Stimulated activated naive CD4-positive, alpha-beta T cell treated with Interleukin-2 at 50 U/mL for 16 hours (primary cell): Measurements from ENCODE around the gene CACNA2D4.
"Not testable (repeated sequence)": the region's sequence is repeated elsewhere in the genome, so short reads cannot be mapped to it uniquely, and the experiment has no call there.

Source experiments
- DNase-seq: peaks from one replicate; lab custom pipeline; 2025; lab: John Stamatoyannopoulos, UW

Gene CACNA2D4

DNA sequence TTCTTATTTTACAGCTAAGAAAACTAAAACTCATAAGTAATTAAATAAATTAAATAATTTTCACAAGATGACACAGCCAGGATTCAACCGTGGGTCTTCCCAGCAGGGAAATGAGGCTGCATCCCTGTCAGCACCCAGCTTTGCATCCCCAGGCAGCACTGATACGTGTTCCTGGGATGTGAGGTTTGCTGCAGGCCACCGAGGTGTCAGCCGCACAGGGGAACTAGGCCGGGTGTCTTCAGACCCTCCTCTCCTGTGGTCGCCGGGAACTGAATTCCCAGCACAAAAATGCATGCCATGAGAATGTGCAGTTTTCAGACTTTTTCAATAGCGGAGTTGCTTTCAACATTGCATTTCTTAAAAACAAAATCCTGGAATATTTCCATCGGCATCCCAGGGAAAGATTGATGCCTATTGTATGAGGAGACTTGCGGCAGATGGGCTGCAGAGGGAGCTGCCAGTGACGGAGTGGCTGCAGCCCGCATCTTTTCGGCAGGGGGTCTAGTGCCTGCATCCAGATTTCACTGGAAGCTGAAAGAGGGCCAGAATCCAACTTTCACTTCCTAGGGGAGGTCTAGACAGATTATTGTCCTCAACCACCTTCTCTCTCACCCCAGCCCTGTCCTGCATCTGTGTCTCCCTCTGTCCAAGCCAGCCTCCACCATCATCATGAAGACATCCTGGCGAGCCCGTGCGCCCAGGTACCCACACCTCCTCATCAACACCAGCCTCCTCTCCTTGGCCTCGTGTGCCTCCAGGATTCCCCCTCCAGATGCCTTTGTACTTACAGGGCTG, 85.5 kb downstream of the CACNA2D4 start:
- DNase-seq, result no peak

DNA sequence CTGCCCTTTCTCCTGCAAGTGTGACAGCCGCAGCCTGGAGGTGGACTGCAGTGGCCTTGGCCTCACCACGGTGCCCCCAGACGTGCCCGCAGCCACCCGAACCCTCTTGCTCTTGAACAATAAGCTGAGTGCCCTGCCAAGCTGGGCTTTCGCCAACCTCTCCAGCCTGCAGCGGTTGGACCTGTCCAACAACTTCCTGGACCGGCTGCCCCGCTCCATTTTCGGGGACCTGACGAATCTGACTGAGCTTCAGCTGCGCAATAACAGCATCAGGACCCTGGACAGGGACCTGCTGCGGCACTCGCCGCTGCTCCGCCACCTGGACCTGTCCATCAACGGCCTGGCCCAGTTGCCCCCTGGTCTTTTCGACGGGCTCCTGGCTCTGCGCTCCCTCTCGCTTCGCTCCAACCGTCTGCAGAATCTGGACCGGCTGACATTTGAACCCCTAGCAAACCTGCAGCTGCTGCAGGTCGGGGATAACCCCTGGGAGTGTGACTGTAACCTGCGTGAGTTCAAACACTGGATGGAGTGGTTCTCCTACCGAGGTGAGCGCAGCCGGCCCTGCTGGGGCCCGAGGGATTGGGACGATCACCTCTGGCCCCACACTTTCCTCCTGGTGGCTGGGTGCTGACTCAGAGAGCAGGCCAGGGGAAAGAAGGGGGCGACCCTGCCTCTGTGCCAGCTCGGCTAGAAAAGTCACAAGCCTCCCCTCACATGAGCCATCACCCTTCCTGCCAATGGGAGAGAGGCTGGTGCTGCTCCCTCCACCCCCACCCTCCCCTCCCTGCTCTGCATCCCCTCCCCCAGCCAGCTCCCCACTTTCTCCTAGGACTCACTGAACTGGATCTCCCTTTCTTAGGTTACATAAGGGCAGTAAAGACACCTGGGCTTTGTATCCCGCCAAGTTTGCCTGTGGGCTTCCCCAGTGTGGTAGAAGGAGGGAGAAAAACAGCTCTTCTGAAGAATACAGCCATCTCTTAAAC, 87.2 kb downstream of the CACNA2D4 start:
- no peak for DNase-seq

DNA sequence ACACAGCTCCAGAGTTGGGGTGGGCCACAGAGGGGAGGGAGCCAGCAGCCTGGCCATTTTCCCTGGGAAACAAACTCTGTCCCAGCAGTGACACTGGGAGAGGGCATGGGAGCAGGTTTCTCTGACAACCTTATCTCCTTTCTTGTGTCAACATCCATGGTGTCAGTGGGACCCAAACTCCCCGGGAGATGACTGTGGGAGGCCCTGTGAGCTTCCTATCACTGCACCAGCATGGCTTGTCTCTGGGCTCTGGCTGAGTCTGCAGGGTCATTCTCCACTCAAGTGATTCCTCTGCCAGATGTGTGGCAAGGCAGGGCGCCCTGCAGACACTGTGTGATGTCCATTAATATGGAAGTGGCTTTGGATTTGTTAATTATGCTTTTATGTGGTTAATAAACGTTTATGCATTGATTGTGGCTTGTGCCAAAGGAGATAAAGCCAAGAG, 88.0 kb downstream of the CACNA2D4 start:
- no peak for DNase-seq

DNA sequence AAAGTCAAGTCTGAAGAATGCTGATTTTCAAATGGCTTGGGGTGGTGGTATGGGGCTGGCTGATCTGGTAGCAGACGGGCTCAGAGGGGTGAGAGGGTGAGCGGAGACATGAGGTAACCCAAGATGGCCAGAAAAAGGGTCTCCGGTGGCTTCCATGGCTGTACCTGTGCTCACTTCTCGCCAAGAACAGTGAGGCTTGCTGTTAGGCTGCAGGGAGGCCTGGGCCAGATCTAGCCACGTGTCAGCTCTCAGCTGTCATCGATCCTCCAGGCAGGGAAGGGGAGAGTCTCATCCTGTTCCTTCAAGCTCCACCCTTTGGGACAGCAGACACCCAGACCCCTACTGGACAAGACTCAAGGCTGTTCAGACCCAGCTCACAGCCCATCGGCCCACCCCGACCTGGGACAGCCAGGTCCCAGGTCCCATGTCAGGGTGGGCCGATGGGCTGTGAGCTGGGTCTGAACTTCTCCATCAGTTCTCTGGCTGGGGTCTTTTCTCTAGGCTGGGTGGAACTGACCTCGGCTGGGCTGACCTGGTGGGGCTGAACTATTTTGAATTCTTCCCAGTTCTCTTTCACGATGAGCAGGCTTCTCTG, 89.0 kb downstream of the CACNA2D4 start:
- DNase-seq, result no peak

DNA sequence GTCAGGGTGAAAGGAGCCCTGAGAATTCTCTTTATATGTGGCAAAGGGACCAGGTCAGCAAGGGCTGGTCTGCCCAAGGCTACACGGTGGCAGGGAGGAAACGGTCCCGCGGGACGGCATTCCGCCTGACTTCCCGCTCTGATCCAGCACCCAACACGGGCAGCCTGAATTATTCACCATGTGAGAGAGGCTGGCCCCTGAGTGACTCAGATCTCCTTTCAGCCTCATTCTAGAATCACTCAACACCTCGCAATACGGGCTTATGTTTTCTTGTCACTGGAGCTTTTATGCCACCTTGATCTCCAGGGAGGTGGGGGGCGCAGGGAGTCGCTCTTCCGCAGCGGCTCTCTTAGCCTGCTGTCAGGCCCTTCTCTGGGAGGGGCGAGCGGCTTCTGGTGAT, 89.6 kb downstream of the CACNA2D4 start:
- DNase-seq, result no peak

DNA sequence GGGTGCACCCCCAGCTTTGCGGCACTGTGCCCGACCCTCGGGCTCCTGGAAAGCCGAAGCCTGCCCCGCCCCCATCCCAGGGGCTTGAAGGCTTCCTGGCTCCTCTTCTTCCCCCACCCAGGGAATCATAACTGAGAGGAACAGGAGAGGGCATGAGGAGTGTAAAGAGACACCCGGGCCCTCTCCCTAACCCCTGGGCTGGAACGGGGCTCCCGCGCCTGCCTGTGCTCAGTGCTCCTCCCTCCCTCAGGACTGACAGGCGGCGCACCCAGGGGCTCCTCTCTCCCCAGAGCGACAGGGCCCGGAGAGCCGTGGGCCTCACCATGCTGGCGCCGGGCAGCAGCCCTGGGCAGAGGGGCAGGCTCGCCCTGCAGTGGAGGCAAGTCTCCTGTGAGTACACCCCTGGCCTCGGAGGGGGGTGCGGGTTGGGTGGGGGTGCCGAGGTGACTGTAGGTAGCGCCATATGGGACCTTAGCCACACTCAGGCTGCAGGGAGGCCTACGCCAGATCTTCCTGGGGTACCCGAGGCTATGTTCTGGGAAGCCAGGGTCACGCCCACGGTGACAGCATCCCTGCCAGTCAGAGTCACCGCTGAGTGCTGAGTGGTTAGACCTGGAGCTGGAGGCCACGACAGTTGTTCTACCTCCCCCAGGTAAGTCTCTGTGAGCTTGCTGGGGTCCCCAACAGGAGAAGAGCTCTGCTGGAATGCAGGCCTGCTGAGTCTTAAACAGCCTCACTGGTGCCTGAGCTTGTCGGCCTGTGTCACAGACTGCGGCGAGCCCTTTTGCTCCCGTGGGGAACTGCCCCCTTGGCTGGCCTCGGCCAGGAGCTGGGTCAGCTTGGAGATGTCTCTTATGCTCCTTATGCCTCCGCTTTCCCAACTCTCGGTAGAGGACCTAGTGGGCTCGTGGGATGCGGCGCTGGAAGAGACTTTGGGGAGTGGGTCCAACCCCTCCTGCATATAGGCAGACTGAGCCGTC, 90.3 kb downstream of the CACNA2D4 start:
- DNase-seq, result no peak

DNA sequence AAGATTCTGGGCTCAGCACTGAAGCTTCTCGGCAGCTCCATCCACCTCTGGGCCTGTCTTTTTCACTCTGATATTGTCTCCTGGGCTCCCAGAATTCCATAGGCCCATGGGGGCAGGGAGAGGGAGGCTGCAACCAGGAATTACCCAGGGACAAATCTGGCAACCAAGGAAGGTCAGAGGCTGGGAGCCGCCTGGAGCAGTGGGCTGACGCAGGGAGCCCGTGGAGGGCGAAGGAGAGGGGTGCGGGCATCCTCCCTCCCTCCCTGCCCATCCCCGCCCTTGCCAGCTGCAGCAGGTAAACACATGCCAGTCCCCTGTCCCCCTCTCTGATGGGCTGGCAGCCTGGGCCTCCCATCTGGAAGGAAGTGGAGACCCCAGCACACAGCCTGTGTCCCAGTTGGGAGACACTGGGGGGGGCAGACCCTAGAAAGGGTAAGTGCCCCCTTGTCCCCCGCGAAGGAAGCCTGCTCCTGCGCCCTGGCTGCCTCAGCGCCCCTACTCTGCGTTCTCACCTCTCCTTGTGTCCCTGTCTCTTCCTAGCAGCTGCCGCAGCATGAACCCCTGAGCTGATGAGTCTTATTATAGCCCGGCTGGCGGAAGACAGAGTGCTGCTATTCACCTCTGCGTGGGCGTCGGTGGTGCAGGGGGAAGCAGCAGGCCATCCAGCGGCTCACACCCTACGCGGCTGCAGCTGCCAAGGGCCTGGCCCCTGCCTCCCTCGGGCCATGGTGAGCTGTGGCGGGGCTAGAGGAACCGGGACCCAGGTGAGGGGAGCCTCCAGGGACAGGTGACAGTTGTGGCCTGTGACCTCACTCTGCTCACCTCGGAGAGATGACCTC, 91.4 kb downstream of the CACNA2D4 start:
- no peak for DNase-seq

DNA sequence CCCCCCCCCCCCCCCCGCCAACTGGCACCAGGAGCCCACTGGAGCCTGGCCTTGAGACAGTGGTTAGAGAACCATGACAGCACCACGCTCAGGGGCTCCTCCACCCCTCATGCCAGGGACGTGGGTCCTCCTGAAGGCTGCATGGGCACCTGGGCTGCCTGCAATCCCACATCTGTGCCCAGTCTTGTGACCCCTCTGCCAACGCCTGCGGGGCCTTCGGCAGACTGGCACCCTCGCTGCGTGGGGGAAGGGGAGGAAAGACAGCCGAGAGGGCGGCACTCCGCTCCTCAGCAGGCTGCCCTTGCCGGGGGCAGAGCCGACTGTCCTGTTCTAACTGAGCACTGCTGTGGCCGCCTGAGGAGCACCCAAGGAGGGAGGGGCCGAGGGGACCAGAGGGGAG, 92.1 kb downstream of the CACNA2D4 start:
- DNase-seq, result no peak

DNA sequence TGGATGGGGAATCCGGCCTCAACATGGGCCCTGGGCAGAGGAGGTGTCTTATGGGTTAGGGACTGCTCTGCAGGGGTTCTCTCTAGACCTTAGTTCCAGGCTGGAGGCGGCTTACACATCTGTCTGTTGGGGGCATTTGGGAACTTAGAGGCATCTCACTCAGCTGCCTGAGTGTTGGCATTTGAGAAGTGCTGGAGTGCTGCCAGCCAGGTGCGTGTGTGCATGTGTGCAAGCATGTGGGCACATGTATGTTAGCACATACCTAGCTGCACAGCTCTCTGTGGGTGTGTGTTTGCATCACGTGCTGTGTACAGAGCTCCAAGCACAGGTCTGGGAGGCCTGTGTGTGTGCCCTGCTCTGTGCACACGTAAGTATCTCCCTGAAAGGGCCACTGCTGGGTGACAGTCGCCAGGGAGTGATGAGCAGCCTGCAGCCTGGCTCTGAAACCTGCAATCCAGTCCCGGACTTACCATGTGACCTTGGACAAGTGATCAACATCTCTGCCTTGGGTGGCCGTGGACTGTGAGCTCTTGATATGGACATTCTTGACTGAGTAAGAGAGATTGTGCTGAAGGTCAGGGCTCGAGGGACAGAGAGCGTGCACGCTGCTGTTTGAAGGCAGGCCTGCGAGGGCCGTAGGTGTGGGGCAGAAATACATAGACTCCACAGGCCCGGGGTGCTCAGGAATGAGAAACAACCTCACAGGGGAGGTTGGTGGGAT, 92.9 kb downstream of the CACNA2D4 start:
- DNase-seq, result no peak

DNA sequence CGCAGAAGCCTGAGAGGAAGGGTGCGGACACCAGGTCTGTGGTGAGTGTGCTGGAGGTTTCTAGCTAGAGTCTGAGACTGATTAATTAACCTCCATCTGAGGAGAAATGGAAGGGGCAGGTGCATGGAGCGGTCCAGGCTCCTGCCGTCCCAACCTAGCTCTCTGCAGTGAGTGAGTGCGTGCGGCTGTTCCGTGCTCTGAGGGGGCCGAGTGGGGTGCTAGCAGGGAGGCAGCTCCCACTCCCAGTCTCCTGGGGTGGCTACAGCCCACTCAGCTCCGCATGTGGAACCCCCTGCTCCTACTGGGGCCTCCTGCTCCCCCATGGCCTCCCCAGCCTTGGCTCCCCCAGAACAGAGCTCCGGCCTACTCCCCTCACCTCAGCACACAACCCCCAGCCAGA, 95.2 kb downstream of the CACNA2D4 start:
- no peak for DNase-seq

DNA sequence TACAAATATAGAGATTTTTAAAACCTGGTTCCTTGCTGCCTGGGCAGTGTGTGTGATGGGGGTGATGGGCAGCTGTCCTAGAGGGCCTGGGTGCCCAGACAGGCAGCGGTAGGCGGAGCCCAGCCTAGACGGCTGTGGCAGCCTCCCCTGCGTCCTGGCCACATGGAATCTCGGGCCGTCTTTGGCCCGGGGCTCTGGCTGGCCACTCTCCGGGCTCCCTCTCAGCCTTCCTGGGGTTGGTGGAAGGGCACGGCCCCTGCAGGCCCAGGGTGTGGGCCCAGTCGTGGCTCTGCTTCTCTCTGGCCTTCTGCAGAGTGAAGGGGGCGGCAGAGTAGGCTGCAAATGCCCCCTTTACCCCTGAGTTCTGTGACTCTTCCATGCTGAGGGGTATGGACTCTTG, 95.8 kb downstream of the CACNA2D4 start:
- DNase-seq, result no peak

DNA sequence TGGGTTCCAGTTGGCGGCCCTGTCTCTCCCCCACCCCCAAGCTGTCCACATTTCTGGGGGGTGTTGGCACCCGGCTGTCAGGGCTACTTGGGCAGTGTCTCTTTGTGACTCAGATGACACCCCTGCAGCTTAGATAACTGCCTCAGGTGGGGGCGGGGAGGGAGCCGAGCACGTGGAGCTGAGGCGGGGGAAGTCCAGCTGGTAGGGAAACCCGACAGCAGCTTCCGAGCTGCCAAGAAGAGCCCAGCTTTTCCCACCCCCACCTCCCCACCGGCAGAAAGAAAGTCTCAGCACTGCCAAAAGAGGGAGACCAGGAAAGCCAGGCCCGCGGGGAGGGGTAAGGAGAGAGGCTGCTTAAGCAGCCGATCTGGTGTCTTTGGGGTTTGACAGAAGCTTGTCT, 96.6 kb downstream of the CACNA2D4 start:
- no peak for DNase-seq

DNA sequence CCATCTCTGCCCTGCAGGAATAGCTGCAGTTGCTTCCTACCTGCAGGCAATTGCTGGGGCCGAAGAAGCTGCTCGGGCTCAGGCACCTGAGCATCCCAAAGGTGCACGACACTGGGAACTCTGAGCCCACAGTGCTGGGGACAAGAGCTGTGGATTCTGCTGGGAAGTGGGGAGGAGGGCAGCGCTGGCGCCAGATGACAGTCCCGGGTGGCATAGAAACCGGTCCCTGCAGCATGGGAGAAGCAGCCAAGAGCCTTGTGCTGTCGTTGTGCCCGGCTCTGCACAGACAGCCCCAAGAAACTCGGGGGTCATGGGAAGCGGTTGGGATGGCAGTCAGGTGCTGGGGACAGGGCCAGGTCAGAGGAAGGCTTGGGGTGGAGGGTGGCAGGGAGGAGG, 97.6 kb downstream of the CACNA2D4 start:
- DNase-seq, result no peak

DNA sequence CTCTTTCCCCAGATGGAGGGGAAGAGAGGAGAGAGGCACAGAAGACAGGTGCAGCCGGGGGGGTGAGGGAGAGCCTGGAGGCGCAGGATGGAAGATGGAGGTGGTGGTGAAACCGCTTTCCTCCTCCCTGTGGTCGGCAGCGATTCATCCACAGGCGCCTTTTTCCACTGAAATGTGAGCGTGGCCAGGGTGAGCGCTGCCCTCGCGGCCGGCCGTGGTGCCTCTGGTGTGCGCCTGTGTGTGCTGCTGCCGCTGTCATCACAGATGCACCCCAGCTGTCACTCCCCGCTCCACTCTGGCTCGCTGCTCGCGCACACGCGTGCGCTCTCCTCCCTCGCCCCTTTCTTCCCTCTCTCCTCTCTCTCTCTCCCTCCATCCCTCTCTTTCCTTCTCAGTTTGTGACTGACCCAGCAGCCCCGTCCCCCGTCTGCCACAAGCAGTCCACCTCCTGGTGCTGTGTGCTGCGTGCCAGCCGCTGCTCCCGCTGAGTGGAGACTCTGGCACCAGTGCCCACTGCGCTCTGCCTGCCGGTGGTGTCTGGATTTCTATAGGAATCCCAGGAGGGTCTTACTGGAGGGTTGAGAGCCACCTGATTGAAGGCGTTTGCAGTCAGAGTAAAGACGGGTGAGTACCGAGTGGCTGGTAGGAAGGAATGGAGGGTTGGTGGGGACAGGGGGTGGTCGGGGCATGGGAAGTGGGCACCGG, 98.1 kb downstream of the CACNA2D4 start, which contains the start of gene LRTM2:
TSS of gene LRTM2 (plus strand) at position 375 of the 705 bp plus-strand sequence. CDS start 7,584 bp downstream, outside the sequence.
- DNase-seq, result no peak

DNA sequence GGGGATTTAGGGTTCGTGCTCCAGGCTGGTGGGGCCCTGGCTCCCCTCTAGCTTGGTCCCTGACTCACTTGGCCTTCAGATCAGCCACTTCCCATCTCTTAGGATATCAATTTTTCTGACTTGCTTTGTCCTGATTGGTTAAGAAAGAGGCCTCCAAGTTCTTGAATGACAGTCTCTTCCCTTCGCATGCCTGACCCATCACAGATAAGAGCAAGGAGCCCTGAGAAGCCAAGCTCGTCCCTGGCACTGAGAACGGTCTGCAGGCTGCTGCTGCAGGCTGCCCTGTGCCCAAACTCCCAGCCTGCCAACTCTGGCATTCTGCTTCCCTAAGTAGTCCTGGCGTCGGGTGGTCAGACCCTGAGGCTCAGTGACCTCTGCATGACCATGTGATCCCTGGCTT, 98.9 kb downstream of the CACNA2D4 start:
- DNase-seq, result no peak

DNA sequence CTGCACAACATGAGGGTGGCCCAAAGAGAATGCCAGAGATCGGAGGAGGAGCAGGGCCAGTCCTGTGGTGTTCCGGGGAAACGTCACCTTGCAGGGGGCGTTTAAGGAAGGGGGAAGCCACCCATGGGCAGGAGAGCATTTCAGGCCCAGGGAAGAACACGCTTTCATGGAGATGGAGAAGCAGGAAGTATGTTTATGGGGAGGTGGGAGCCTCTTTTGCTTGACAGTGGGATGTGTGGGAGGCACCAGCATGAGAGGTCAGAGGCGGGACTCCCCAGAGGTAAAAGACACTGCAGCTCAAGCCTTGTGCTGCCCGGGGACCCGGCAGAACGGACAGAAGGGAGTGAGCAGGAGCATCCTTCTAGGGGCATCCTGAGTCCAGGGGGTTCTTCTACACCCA, 99.4 kb downstream of the CACNA2D4 start:
- DNase-seq, result no peak

DNA sequence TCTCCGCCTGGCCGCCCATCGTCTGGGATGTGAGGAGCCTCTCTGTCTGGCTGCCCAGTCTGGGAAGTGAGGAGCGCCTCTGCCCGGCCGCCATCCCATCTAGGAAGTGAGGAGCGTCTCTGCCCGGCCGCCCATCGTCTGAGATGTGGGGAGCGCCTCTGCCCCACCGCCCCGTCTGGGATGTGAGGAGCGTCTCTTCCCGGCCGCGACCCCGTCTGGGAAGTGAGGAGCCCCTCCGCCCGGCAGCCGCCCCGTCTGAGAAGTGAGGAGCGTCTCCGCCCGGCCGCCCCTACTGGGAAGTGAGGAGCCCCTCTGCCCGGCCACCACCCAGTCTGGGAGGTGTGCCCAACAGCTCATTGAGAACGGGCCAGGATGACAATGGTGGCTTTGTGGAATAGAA, 100.5 kb downstream of the CACNA2D4 start:
- not testable (repeated sequence) for DNase-seq

DNA sequence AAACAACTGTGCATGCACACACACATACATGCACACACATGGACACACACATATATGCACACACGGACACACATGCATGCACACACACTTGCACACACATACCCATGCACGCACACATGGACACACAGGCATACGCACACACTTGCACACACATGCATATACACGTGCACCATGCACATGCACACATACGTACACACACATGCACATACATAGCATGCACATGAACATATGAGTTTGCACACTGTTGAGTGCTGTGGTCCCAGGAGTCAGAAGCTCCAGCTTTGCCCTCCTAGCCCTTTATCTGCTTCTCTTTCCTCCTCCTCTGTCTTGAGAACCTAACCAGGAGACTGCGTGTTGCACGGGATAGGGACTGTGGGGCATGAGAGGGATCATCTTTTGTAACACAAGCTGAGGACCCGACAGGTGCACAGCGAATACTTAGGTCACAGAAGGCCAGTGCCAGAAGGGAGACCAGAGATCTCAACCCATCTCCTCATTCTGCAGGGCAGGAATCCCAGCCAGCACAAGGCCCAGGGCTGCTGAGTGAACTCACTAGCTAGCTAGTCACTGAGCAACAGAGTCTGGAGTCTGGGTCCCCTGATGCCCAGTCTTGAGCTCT, 101.6 kb downstream of the CACNA2D4 start:
- DNase-seq, result no peak
